ENCODE measurements around the gene SPINDOC. TPM values are rescaled to one million over a fixed set of nuclear protein-coding genes. Genes with fewer than 3 reads are reported as not detected.

The SPINDOC gene
- total and polyA plus RNA-seq, 9 of the 15 experiments (the other 6 are each of a cell fraction or from before 2014, with no cell fraction given) = 0.70 to 36.3 (median 19.6) TPM

DNA sequence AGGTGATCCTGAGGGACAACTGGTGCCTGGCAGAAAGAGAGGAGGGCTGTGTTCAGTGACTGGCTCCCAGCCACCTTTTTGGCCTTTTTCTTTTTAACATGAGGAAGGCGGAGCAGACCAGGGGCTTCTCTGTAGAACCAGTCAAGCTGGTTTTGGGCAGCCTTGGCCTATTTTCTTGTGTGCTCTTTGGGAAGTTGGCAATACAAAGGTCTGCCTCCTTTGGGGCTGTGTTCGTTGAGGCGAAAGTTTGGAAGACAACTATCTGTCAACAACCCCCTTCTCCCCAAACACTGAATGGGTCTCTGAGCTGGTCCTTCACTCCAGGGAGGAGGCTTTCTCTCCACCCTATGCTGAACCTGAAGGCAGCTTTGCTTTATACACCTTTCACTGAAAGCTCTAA is 34.1 kb downstream of the SPINDOC start:
- ChIA-PET CTCF (ENCODE audit: low intra/inter-chr PET ratio) (no interaction called here), POLR2A (interaction anchor here (0.9 to 4.5 kb wide), 3 partner anchors 8 to 10 kb away, joined by 5 to 26 read pairs (median 5); partner anchors contain the start of gene MARK2)
- WGBS (ENCODE audit: insufficient coverage, low coverage, missing lambda C conversion rate) = 100% methylated on average over 1 of the region's 3 CpGs
- peaks cover 14 to 19% of the 10 kb centered on the region in 2 experiments; a peak in 4 of 5 replicates for H3K4me1 ChIP-seq (replicated peaks in 1 of 2; ENCODE audit: control insufficient read depth in 2 of 2, insufficient read depth in 2 of 2, low read length in 2 of 2)
- peaks cover 23% of the 10 kb centered on the region for H4K20me1 ChIP-seq (replicated peaks; ENCODE audit: control insufficient read depth, insufficient read depth, low read length)
- no peak overlapping the region for H3K4me3 ChIP-seq
- peaks cover 5% of the 10 kb centered on the region for H3K9me1 ChIP-seq (ENCODE audit: control insufficient read depth, insufficient read depth, low read length)
- H3K9ac ChIP-seq (ENCODE audit: insufficient read depth in 1 of 2, low read depth in 2 of 2, low read length in 2 of 2) = peak overlapping the region in 1 of 2 experiments; percentile 67; a peak in 1 of 4 replicates
- in situ Hi-C loops (cut with MboI) (no loop called here), intact Hi-C loops (cut with micrococcal nuclease) (no loop called here)
- H3K79me2 ChIP-seq (ENCODE audit: control insufficient read depth, insufficient read depth, low read length) = peaks cover 86% of the 10 kb centered on the region
- no peak overlapping the region for H2AFZ ChIP-seq (ENCODE audit: low read depth, low read length)
- BruUV-seq (replicated peaks) = no TSS peak
- ATAC-seq (no peak), DNase-seq (ENCODE audit: extremely low read depth in 1 of 4, low spot score in 3 of 4) (no peak), FAIRE-seq (no peak)
- peak overlapping the region; percentile 25; the same call in 1 of the 3 replicates for H3K27ac ChIP-seq (ENCODE audit: extremely low read depth, low read depth, low read length)
- H3K4me2 ChIP-seq (ENCODE audit: insufficient read depth, low read length) = no peak overlapping the region
- no peaks in the 10 kb centered on the region for H3K27me3 ChIP-seq (ENCODE audit: control insufficient read depth in 2 of 2, insufficient read depth in 2 of 2, low read length in 2 of 2)
- peaks cover 59% of the 10 kb centered on the region for H3K36me3 ChIP-seq (ENCODE audit: control insufficient read depth, insufficient read depth, low read length)
- no peaks in the 10 kb centered on the region for H3K9me3 ChIP-seq (replicated peaks; ENCODE audit: control insufficient read depth, insufficient read depth, low read depth, low read length)
- no peak for TF ChIP-seq NFATC3 (IDR thresholded peaks at IDR 0.05)
- TF ChIP-seq DMBX1 (CRISPR knock-in tag; IDR thresholded peaks at IDR 0.05; ENCODE audit: borderline replicate concordance) = no peak
- TF ChIP-seq, protein P1, sequence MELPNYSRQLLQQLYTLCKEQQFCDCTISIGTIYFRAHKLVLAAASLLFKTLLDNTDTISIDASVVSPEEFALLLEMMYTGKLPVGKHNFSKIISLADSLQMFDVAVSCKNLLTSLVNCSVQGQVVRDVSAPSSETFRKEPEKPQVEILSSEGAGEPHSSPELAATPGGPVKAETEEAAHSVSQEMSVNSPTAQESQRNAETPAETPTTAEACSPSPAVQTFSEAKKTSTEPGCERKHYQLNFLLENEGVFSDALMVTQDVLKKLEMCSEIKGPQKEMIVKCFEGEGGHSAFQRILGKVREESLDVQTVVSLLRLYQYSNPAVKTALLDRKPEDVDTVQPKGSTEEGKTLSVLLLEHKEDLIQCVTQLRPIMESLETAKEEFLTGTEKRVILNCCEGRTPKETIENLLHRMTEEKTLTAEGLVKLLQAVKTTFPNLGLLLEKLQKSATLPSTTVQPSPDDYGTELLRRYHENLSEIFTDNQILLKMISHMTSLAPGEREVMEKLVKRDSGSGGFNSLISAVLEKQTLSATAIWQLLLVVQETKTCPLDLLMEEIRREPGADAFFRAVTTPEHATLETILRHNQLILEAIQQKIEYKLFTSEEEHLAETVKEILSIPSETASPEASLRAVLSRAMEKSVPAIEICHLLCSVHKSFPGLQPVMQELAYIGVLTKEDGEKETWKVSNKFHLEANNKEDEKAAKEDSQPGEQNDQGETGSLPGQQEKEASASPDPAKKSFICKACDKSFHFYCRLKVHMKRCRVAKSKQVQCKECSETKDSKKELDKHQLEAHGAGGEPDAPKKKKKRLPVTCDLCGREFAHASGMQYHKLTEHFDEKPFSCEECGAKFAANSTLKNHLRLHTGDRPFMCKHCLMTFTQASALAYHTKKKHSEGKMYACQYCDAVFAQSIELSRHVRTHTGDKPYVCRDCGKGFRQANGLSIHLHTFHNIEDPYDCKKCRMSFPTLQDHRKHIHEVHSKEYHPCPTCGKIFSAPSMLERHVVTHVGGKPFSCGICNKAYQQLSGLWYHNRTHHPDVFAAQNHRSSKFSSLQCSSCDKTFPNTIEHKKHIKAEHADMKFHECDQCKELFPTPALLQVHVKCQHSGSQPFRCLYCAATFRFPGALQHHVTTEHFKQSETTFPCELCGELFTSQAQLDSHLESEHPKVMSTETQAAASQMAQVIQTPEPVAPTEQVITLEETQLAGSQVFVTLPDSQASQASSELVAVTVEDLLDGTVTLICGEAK (IDR thresholded peaks at IDR 0.05) = no peak
- TF ChIP-seq, protein P1 (CRISPR knock-in tag; IDR thresholded peaks at IDR 0.05) = no peak
- TF ChIP-seq SNRNP70 (optimal IDR thresholded peaks at IDR 0.05; ENCODE audit: low read depth, low read length) = no peak
- no peak for TF ChIP-seq NR0B1 (IDR thresholded peaks at IDR 0.05; ENCODE audit: partially characterized antibody)
- TF ChIP-seq, protein P2, sequence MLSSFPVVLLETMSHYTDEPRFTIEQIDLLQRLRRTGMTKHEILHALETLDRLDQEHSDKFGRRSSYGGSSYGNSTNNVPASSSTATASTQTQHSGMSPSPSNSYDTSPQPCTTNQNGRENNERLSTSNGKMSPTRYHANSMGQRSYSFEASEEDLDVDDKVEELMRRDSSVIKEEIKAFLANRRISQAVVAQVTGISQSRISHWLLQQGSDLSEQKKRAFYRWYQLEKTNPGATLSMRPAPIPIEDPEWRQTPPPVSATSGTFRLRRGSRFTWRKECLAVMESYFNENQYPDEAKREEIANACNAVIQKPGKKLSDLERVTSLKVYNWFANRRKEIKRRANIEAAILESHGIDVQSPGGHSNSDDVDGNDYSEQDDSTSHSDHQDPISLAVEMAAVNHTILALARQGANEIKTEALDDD (IDR thresholded peaks at IDR 0.05) = no peak
- no peak for TF ChIP-seq ZNF398 (CRISPR knock-in tag; IDR thresholded peaks at IDR 0.05)
- no peak for TF ChIP-seq HIVEP1 (CRISPR knock-in tag; IDR thresholded peaks at IDR 0.05)

Data from K562 (cell line).